COLO668 (cell line): ENCODE measurements around the gene FOXO4.

Source experiments
- DNase-seq: peaks from one replicate; lab custom pipeline; 2025; ENCODE audit not compliant: unreplicated experiment; lab: John Stamatoyannopoulos, UW

Gene FOXO4

DNA sequence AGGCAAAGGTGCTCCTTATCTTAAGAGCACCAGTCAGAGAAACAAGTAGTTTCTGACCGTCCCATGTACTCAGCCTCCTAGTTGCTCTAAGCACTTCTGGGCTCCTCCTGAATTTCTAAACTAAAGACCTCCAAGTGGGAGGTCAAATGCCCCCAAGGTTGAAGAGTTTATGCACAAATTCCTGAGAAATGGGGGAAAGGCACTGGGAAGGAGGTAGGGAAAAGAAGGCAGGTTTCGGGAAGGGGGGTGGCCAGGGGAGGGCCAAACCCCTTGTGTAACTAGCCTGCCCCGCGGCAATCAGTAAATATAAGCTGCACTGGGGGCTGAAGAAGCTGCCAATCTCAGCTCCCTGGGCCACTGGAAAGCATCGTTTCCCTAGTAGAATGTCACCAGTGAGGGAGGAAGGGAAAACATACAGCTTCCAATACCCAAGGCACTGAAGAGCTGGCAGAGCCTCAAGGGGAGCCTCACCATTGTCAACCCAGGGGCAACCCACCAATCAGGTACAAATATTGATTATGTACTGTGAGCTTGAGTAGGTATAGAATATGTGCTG is 3.4 kb downstream of the FOXO4 start:
- DNase-seq, result no peak

GRCh38 chrX:71099736-71100135 is 4.1 kb downstream of the FOXO4 start:
- no peak for DNase-seq

DNA sequence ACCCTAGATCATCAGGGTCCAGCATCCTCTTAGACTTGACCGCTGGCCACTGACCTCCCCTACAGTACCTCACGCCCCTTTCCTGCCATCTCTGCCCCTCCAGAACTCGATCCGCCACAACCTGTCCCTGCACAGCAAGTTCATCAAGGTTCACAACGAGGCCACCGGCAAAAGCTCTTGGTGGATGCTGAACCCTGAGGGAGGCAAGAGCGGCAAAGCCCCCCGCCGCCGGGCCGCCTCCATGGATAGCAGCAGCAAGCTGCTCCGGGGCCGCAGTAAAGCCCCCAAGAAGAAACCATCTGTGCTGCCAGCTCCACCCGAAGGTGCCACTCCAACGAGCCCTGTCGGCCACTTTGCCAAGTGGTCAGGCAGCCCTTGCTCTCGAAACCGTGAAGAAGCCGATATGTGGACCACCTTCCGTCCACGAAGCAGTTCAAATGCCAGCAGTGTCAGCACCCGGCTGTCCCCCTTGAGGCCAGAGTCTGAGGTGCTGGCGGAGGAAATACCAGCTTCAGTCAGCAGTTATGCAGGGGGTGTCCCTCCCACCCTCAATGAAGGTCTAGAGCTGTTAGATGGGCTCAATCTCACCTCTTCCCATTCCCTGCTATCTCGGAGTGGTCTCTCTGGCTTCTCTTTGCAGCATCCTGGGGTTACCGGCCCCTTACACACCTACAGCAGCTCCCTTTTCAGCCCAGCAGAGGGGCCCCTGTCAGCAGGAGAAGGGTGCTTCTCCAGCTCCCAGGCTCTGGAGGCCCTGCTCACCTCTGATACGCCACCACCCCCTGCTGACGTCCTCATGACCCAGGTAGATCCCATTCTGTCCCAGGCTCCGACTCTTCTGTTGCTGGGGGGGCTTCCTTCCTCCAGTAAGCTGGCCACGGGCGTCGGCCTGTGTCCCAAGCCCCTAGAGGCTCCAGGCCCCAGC is 5.2 kb downstream of the FOXO4 start:
- DNase-seq, result no peak

DNA sequence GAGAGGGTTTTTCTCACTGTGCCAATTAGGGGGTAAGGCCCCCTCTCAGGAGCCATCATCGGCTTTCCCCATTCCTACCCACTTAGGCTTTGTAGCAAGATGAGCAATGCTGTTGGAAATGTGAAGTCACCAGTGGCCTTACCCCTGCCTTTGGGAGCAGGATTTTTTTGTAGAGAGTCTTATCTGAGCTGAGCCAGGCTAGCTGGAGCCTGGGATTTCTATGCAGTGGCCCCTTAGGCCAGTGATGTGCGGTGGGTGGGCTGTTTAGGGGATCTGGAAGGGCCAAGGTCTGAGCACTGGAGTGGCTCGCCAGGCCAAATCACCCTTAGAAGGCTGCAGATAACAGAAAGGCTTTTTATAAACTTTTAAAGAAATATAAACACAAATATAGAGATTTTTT is 6.6 kb downstream of the FOXO4 start:
- DNase-seq, result no peak

DNA sequence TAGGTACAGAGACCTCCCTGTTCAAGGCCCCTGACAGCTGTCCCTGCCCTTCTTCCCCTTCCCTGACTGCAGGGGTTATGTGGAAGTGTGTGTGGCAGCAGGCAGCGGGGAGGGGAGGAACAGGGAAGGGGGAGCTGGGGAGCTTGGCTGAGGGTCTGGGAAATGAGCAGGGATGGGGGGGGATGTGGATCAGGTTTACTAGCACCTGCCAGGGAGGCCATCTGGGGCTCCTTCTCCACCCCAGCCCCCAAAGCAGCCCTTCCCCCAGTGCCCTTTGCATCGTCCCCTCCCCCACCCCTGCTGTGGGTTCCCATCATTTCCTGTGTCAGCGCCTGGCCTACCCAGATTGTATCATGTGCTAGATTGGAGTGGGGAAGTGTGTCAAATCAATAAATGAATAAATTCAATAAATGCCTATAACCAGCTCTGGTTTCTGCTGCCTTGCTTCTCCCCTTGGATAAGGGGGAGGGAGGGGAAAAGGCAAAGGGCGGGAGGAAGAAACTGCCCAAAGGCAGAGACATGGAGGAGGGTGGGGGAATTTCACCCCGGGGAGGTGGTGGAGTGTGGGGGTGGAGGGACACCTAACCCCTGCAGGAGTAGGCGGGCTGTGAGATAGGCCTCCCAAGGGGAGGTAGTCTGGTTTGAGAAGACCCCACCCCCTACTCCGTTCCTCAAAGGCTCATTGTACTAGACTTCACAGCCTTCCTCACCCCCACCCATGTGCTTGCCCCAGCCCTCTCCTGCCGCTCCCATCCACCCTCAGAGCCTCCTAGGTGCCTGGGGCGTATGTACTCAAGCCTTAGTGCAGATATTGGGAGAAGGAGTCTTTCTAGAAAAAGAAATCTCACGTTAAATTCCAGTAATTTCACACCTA is 7.7 kb downstream of the FOXO4 start:
- peak; percentile 1 for DNase-seq

GRCh38 chrX:71105628-71106027 is 10.0 kb downstream of the FOXO4 start:
- DNase-seq, result no peak

- no peak for DNase-seq
These were observed 10.8 kb downstream of the FOXO4 start, which contains the start of gene CXorf65 for GRCh38 chrX:71106427-71106826. CXorf65 (minus strand) TSS chrX:71106740; CDS start chrX:71106556, 184 bp downstream.

GRCh38 chrX:71107245-71107644 is 11.6 kb downstream of the FOXO4 start:
- no peak for DNase-seq

DNA sequence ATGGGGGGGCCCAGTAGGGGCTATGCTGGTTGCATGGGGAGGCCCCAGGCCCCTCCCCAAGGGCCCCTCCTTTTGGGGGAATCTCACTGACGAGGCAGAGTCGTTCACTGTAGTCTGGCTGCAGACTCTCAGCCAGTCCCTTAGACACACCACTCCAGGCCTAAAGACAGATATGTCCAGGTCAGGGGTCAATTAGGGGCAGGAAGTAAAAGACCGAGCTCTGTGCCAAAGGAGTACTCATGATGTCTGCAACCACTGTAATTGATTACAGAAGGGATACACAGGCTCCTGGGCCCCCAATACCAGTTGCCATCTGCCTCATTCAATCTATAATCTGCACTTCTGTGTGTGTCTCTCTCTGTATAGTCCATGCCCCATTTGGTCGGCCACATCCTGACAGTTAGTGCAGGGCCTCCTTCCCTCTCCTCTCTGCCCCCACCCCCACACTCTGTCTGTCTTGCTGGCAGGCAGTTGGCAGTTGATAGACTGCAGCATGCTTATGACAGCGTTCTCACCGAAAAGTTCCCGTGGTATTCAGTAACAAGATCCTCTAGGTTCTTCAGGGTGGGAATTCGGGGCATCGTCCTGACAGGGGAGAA is 12.2 kb downstream of the FOXO4 start:
- DNase-seq, result no peak

DNA sequence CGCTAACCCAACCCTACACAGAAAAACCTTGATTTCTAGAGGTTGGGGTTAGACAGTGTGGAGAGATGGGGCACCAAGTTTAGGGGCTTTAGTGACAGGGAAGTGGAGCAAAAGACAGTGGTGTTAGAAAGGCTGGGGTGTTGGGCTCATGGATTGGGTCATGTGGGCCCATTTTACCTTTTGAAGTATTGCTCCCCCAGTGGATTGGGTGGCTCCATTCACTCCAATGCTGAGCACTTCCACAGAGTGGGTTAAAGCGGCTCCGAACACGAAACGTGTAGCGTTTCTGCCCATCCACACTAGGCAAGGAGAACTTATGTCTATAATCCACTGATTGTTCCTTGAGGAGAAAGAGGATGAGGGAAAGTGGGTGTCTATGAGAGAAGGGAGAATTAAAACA is 13.4 kb downstream of the FOXO4 start:
- DNase-seq, result no peak

GRCh38 chrX:71111141-71111843 is 15.6 kb downstream of the FOXO4 start, which contains the start of gene IL2RG:
IL2RG (minus strand) TSS chrX:71111577; CDS start chrX:71111539, 38 bp downstream.
- DNase-seq, result no peak

- DNase-seq, result no peak
These were observed 16.3 kb downstream of the FOXO4 start for GRCh38 chrX:71111921-71112431.

DNA sequence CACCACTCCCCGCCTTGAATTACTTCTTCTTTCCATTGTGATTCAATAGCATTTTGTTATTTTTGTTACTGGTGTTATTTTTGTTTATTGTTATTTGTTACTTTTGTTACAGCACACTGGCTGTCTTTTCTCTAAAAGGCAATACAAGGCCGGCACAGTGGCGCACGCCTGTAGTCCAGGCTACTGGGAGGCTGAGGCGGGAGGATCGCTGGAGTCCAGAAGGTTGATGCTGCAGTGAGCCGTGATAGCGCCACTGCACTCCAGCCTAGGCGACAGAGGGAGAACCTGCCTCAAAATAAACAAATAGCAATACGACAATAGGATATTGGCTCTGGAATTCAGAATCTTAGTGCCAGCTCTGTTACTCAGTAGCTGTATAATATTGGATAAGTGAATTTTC is 21.7 kb downstream of the FOXO4 start:
- DNase-seq, result no peak

DNA sequence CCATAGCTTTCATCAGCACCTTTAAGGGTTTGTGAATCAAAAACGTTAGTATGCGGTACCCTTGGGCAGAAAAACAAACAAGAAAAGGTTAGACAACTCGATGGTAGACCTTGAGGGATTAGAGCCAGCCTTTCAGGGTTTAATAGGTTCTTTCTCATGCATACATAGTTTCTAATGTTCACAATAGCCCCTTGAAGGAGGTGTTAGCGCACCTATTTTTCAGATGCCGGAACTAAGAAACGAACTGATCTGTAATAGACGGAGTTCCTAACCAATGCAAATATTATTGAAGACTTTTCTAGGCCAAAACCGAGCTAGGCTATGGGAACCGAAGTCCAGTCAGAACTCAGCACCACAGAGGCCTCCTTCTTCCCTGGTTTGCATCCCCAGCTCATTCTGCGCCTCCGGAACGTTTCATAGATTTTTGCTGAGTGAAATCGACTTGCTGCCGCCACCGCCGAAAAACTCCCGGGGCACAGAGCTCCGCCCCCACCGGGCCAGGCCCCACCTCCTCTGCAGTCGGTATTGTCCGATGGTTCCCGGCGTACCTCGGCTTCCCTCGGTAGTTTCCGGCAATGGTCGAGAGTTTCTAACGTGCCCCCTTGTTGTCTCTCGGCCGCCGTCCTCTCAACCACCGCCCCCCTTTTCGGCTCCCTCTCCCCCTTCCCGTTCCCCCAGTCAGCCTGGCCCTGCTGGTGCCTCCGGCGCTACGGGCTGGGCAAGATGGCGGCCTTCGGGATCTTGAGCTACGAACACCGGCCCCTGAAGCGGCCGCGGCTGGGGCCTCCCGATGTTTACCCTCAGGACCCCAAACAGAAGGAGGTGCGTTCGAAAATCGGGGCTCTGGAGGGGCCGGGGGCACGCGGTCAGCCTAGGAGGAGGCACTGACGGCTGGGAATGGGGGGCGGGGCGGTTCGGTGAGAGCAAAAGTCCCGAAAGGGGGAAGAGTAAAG is 22.7 kb downstream of the FOXO4 start, which contains the start of gene MED12:
TSS of gene MED12 (plus strand) at position 565 of the 953 bp plus-strand sequence. CDS start at position 724, 159 bp downstream.
- peak; percentile 73 for DNase-seq

GRCh38 chrX:71118985-71119535 is 23.4 kb downstream of the FOXO4 start:
- peak; percentile 15 for DNase-seq

DNA sequence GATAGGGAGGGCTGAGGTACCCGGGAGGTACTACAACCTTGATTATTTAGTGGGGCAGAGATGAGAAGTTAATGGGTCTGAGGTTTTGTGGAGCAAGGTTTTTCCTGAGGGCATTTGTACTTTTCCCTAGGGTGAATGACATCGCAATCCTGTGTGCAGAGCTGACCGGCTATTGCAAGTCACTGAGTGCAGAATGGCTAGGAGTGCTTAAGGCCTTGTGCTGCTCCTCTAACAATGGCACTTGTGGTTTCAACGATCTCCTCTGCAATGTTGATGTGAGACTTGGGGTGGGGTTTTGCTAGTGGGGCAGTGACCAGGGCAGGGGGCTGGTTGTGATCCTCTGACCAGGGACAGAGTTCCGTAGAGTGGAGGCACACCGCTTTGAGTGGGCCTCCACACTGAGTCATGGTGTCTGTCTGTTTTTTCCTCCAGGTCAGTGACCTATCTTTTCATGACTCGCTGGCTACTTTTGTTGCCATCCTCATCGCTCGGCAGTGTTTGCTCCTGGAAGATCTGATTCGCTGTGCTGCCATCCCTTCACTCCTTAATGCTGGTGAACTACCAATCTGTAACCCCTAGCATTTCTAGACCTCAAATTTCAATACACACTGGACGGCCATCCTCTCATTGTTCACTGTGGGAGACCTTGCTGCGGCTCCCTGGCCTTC is 32.6 kb downstream of the FOXO4 start:
- no peak for DNase-seq

DNA sequence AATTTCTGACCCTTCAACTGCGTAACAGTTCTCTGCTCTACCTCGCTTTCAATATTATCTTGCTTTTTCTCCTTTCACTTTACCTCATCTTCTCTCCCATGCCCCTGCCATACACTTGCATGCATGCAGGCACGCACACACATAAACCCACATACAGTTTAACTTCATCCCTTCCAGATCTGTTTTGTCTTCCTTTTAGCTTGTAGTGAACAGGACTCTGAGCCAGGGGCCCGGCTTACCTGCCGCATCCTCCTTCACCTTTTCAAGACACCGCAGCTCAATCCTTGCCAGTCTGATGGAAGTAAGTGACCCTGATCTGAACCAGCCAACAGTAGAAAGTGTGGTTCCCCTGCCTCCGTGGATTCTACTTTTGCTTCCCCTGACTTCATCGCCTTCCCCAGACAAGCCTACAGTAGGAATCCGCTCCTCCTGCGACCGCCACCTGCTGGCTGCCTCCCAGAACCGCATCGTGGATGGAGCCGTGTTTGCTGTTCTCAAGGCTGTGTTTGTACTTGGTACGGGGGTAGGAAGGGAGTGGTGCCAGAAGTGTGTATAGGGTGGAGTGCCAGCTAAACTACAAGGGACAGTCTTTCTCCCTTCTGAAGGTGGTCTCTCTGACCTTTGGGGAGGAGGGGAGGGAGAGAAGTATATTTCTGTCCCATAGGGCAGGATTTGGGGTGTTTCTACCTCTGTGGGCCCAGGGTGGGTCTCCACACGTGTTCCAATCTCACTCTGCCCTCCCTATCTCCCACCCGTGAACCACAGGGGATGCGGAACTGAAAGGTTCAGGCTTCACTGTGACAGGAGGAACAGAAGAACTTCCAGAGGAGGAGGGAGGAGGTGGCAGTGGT is 33.5 kb downstream of the FOXO4 start:
- DNase-seq, result peak; percentile 50
